GM21825 (cell line): ENCODE results near the gene ALK.

Source experiments
- ATAC-seq: cut with Tn5 transposase; IDR thresholded peaks from one replicate; pipeline ENCODE4 v1.9.1; 2021; ENCODE audit warnings: mild to moderate bottlenecking, moderate library complexity; ENCODE audit not compliant: unreplicated experiment

The ALK gene

GRCh38 chr2:29509397-29509796, 412.0 kb downstream of the ALK start:
- no peak for ATAC-seq

GRCh38 chr2:29504746-29505145, 416.6 kb downstream of the ALK start:
- ATAC-seq = no peak

- no peak for ATAC-seq
These were observed 418.9 kb downstream of the ALK start for GRCh38 chr2:29502460-29502911.

- ATAC-seq = no peak
These were observed 424.0 kb downstream of the ALK start for GRCh38 chr2:29497375-29497774.

GRCh38 chr2:29496198-29496597, 425.2 kb downstream of the ALK start:
- no peak for ATAC-seq

GRCh38 chr2:29495536-29496060, 425.8 kb downstream of the ALK start:
- no peak for ATAC-seq

GRCh38 chr2:29495068-29495467, 426.3 kb downstream of the ALK start:
- ATAC-seq = no peak

- no peak for ATAC-seq
These were observed 428.7 kb downstream of the ALK start for GRCh38 chr2:29492701-29493100.

GRCh38 chr2:29490045-29490444, 431.3 kb downstream of the ALK start:
- ATAC-seq = no peak

- ATAC-seq = no peak
These were observed 431.8 kb downstream of the ALK start for GRCh38 chr2:29489568-29489967.

- no peak for ATAC-seq
These were observed 433.3 kb downstream of the ALK start for GRCh38 chr2:29487967-29488555.

GRCh38 chr2:29485631-29486030, 435.8 kb downstream of the ALK start:
- no peak for ATAC-seq

- ATAC-seq = no peak
These were observed 436.3 kb downstream of the ALK start for GRCh38 chr2:29485117-29485516.

- ATAC-seq = no peak
These were observed 438.5 kb downstream of the ALK start for GRCh38 chr2:29482867-29483266.

GRCh38 chr2:29482348-29482747, 439.0 kb downstream of the ALK start:
- ATAC-seq = no peak

GRCh38 chr2:29481313-29481712, 440.1 kb downstream of the ALK start:
- no peak for ATAC-seq

GRCh38 chr2:29480426-29480825, 441.0 kb downstream of the ALK start:
- ATAC-seq = no peak

GRCh38 chr2:29479401-29479800, 442.0 kb downstream of the ALK start:
- ATAC-seq = no peak

GRCh38 chr2:29478641-29479040, 442.7 kb downstream of the ALK start:
- no peak for ATAC-seq

- ATAC-seq = no peak
These were observed 444.2 kb downstream of the ALK start for GRCh38 chr2:29477186-29477585.

- no peak for ATAC-seq
These were observed 445.9 kb downstream of the ALK start for GRCh38 chr2:29475499-29475898.

- no peak for ATAC-seq
These were observed 451.4 kb downstream of the ALK start for GRCh38 chr2:29469961-29470360.

GRCh38 chr2:29469516-29469915, 451.9 kb downstream of the ALK start:
- ATAC-seq = no peak
